GM12873 (cell line): ENCODE data around the gene NPB.

Experiments used
- TF ChIP-seq, protein P1 (sequence below): IDR thresholded peaks from 2 replicates; pipeline ENCODE4 v1.5.1; 2012; ENCODE audit warnings: low read depth, mild to moderate bottlenecking, moderate library complexity, low read length, control low read depth; ENCODE audit not compliant: insufficient read depth; ENCODE audit errors: missing control alignments

The NPB gene

GRCh38 chr17:81912441-81913309, 10.6 kb downstream of the NPB start:
- TF ChIP-seq, protein P1, sequence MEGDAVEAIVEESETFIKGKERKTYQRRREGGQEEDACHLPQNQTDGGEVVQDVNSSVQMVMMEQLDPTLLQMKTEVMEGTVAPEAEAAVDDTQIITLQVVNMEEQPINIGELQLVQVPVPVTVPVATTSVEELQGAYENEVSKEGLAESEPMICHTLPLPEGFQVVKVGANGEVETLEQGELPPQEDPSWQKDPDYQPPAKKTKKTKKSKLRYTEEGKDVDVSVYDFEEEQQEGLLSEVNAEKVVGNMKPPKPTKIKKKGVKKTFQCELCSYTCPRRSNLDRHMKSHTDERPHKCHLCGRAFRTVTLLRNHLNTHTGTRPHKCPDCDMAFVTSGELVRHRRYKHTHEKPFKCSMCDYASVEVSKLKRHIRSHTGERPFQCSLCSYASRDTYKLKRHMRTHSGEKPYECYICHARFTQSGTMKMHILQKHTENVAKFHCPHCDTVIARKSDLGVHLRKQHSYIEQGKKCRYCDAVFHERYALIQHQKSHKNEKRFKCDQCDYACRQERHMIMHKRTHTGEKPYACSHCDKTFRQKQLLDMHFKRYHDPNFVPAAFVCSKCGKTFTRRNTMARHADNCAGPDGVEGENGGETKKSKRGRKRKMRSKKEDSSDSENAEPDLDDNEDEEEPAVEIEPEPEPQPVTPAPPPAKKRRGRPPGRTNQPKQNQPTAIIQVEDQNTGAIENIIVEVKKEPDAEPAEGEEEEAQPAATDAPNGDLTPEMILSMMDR, result no peak

- TF ChIP-seq, protein P1, result no peak
These were observed 11.5 kb downstream of the NPB start for GRCh38 chr17:81913394-81914102.

- TF ChIP-seq, protein P1, result no peak
These were observed 12.2 kb downstream of the NPB start for GRCh38 chr17:81914103-81914850.

DNA sequence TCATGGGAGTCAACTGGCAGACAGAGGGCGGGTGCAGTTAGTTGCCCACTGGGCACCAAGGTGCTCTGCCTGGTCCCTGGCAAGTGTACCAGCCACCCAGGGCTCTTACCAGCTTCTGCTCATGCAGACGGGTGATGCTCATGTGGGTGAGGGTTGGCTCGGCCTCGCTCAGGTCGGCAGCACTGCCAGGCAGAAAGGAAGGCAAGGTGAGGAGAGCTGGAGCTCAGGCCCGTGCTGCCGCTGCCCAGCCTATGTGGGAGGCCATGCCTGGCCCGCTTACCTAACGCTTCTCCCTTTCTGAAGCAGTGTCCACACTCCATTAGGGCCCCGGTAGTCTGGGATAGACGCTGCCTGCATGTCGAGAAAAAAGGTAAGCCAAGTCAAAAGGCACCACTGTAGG, 13.3 kb downstream of the NPB start:
- TF ChIP-seq, protein P1, result no peak

GRCh38 chr17:81916234-81917001, 14.4 kb downstream of the NPB start:
- TF ChIP-seq, protein P1, result no peak

- TF ChIP-seq, protein P1, result no peak
These were observed 15.7 kb downstream of the NPB start, which contains the start of gene SIRT7 for GRCh38 chr17:81917565-81918332. TSS of gene SIRT7 (minus strand) at chr17:81918176. CDS start at chr17:81918131, 45 bp downstream.
